ENCODE data around the gene APOOL.

DNA sequence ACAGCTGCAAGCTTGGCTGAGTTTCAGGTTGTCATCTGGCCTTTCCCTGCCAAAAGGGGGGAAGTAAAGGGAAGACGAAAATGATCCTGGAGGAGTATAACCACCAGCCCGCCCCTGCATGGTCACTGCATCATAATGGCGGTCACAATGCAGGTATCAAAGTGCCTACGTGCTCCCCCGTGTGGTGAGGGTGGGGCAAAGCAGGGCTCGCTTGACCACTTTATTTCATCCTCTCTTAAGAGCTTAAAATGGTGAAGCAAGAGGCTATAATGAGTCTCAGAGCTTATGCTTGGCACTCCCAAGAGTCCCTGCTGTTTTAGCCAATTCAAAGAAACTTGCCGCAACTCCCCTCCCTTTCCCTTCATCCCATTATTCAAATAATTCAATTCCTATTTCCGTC lies 105.6 kb downstream of the APOOL start:
- TF ChIP-seq, protein P1, sequence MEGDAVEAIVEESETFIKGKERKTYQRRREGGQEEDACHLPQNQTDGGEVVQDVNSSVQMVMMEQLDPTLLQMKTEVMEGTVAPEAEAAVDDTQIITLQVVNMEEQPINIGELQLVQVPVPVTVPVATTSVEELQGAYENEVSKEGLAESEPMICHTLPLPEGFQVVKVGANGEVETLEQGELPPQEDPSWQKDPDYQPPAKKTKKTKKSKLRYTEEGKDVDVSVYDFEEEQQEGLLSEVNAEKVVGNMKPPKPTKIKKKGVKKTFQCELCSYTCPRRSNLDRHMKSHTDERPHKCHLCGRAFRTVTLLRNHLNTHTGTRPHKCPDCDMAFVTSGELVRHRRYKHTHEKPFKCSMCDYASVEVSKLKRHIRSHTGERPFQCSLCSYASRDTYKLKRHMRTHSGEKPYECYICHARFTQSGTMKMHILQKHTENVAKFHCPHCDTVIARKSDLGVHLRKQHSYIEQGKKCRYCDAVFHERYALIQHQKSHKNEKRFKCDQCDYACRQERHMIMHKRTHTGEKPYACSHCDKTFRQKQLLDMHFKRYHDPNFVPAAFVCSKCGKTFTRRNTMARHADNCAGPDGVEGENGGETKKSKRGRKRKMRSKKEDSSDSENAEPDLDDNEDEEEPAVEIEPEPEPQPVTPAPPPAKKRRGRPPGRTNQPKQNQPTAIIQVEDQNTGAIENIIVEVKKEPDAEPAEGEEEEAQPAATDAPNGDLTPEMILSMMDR (IDR thresholded peaks at IDR 0.05 in 8 of 11, conservative IDR thresholded peaks at IDR 0.05 in 3 of 11): peak in 3 of 11 experiments; percentile 17 to 44 (median 27)
- no peak for TF ChIP-seq POLR2A (IDR thresholded peaks at IDR 0.05)
